H9 (cell line): Measurements from ENCODE around the gene PARP12. TPM values are rescaled to one million over a fixed set of nuclear protein-coding genes. Genes with fewer than 3 reads are reported as not detected.
A peak's percentile ranks its signal among the peaks of the same experiment; 100 is the strongest.

Experiments
- DNase-seq: peaks from one replicate; pipeline ENCODE4 v3.0.0-alpha.2; 2017
- H2AFZ ChIP-seq: one replicate; pipeline ENCODE4 v1.6.1; 2013; ENCODE audit warnings: mild to moderate bottlenecking, low read length, control low read depth, moderate library complexity
- H2AK5ac ChIP-seq: 2 replicates; pipeline ENCODE4 v1.6.1; 2013; ENCODE audit warnings: low read length, control low read depth, mixed read lengths; ENCODE audit not compliant: insufficient read length
- H2BK120ac ChIP-seq: one replicate; pipeline ENCODE4 v1.6.1; 2013; ENCODE audit warnings: low read depth, mild to moderate bottlenecking, low read length, control low read depth, inconsistent platforms; ENCODE audit not compliant: poor library complexity, severe bottlenecking
- H2BK12ac ChIP-seq: 2 replicates; pipeline ENCODE4 v1.6.1; 2013; ENCODE audit warnings: low read length, control low read depth, mixed read lengths, low read depth; ENCODE audit not compliant: insufficient read length
- H2BK15ac ChIP-seq: 2 replicates; pipeline ENCODE4 v1.6.1; 2013; ENCODE audit warnings: low read depth, low read length, control low read depth
- H2BK20ac ChIP-seq: one replicate; pipeline ENCODE4 v1.6.1; 2013; ENCODE audit warnings: low read depth, mild to moderate bottlenecking, low read length, control low read depth, inconsistent platforms; ENCODE audit not compliant: poor library complexity, severe bottlenecking
- H2BK5ac ChIP-seq: 2 replicates; pipeline ENCODE4 v1.6.1; 2013; ENCODE audit warnings: low read length, control low read depth, mixed read lengths; ENCODE audit not compliant: insufficient read length
- H3K14ac ChIP-seq: 2 replicates; pipeline ENCODE4 v1.6.1; 2013; ENCODE audit warnings: low read length, control low read depth; ENCODE audit not compliant: insufficient read depth
- H3K18ac ChIP-seq: 2 replicates; pipeline ENCODE4 v1.6.1; 2013; ENCODE audit warnings: low read depth, mild to moderate bottlenecking, mixed read lengths, low read length, control low read depth; ENCODE audit not compliant: insufficient read length
- H3K23ac ChIP-seq: 2 replicates; pipeline ENCODE4 v1.6.1; 2013; ENCODE audit warnings: low read length, control low read depth, mixed read lengths, low read depth; ENCODE audit not compliant: insufficient read length
- H3K23me2 ChIP-seq: 2 replicates; pipeline ENCODE4 v1.6.1; 2013; ENCODE audit warnings: low read depth, mild to moderate bottlenecking, mixed read lengths, low read length, control low read depth; ENCODE audit not compliant: insufficient read length, poor library complexity, severe bottlenecking
- H3K27ac ChIP-seq: 2 replicates; pipeline ENCODE4 v1.5.1; 2013; ENCODE audit warnings: low read length, control low read depth, mixed read lengths, low read depth; ENCODE audit not compliant: insufficient read length
- H3K27me3 ChIP-seq: 2 replicates; pipeline ENCODE4 v1.6.1; 2013; ENCODE audit warnings: low read length, control low read depth, inconsistent platforms; ENCODE audit not compliant: insufficient read depth
- H3K4ac ChIP-seq: 2 replicates; pipeline ENCODE4 v1.6.1; 2013; ENCODE audit warnings: low read depth, mild to moderate bottlenecking, control low read depth, inconsistent platforms, low read length, moderate library complexity
- H3K4me1 ChIP-seq: 2 replicates; pipeline ENCODE4 v1.6.1; 2013; ENCODE audit warnings: low read length, control low read depth, inconsistent platforms; ENCODE audit not compliant: insufficient read depth
- H3K4me2 ChIP-seq: 2 replicates; pipeline ENCODE4 v1.6.1; 2013; ENCODE audit warnings: low read length, control low read depth, mixed read lengths; ENCODE audit not compliant: insufficient read length, insufficient read depth
- H3K56ac ChIP-seq: 2 replicates; pipeline ENCODE4 v1.6.1; 2013; ENCODE audit warnings: low read depth, mild to moderate bottlenecking, mixed read lengths, low read length, control low read depth; ENCODE audit not compliant: insufficient read length
- H3K79me1 ChIP-seq: 2 replicates; pipeline ENCODE4 v1.6.1; 2013; ENCODE audit warnings: low read depth, mild to moderate bottlenecking, moderate library complexity, low read length, control low read depth, inconsistent platforms; ENCODE audit not compliant: insufficient read depth, poor library complexity, severe bottlenecking
- H3K79me2 ChIP-seq: 2 replicates; pipeline ENCODE4 v1.6.1; 2013; ENCODE audit warnings: low read length, control low read depth, inconsistent platforms; ENCODE audit not compliant: insufficient read depth
- H3K9ac ChIP-seq: 2 replicates; pipeline ENCODE4 v1.6.1; 2013; ENCODE audit warnings: low read length, control low read depth, mixed read lengths; ENCODE audit not compliant: insufficient read length; ENCODE audit errors: extremely low read depth
- H3K9me3 ChIP-seq: one replicate; pipeline ENCODE4 v1.6.1; 2013; ENCODE audit warnings: low read depth, low read length, inconsistent platforms; ENCODE audit not compliant: control insufficient read depth
- H3T11ph ChIP-seq: one replicate; pipeline ENCODE4 v1.6.1; 2013; ENCODE audit warnings: mild to moderate bottlenecking, low read length, control low read depth, inconsistent platforms
- H4K20me1 ChIP-seq: one replicate; pipeline ENCODE4 v1.6.1; 2013; ENCODE audit not compliant: control insufficient read depth, insufficient read length, insufficient read depth
- H4K5ac ChIP-seq: 2 replicates; pipeline ENCODE4 v1.6.1; 2013; ENCODE audit warnings: low read depth, mild to moderate bottlenecking, mixed read lengths, low read length, control low read depth; ENCODE audit not compliant: insufficient read length
- H4K8ac ChIP-seq: replicated peaks from 2 replicates; pipeline ENCODE4 v1.6.1; 2013; ENCODE audit warnings: low read length, control low read depth, mixed read lengths, low read depth; ENCODE audit not compliant: insufficient read length
- H4K91ac ChIP-seq: 2 replicates; pipeline ENCODE4 v1.6.1; 2013; ENCODE audit warnings: low read depth, mild to moderate bottlenecking, moderate library complexity, mixed read lengths, low read length, control low read depth; ENCODE audit not compliant: insufficient read length
- H3K27ac Mint-ChIP-seq, 3 experiments: 2 replicates in 2 of 3; 3 replicates in 1 of 3; pipeline ENCODE4 v1.8.0; 2020 to 2021; ENCODE audit warnings: mixed read lengths in 3 of 3, mild to moderate bottlenecking in 1 of 3, moderate library complexity in 1 of 3
- H3K27me3 Mint-ChIP-seq: 2 replicates; pipeline ENCODE4 v1.8.0; 2021; ENCODE audit warnings: low read depth, mild to moderate bottlenecking, moderate library complexity, mixed read lengths
- H3K36me3 Mint-ChIP-seq, 3 experiments: 2 replicates in 2 of 3; 3 replicates in 1 of 3; pipeline ENCODE4 v1.8.0; 2020 to 2021; ENCODE audit warnings: low read depth in 3 of 3, mixed read lengths in 3 of 3; ENCODE audit not compliant: insufficient read depth in 1 of 3
- H3K4me1 Mint-ChIP-seq, 2 experiments: 2 replicates each; pipeline ENCODE4 v1.8.0; 2020; ENCODE audit warnings: mixed read lengths in 2 of 2
- H3K4me3 Mint-ChIP-seq, 2 experiments: 2 replicates in 1 of 2; 3 replicates in 1 of 2; pipeline ENCODE4 v1.8.0; 2020 to 2021; ENCODE audit warnings: mild to moderate bottlenecking in 2 of 2, mixed read lengths in 2 of 2, moderate library complexity in 1 of 2
- H3K9me3 Mint-ChIP-seq, 2 experiments: 2 replicates in 1 of 2; 3 replicates in 1 of 2; pipeline ENCODE4 v1.8.0; 2020; ENCODE audit warnings: mild to moderate bottlenecking in 2 of 2, mixed read lengths in 2 of 2, moderate library complexity in 1 of 2
- WGBS: extraction: QIAGEN DNeasy Blood & Tissue Kit; methylation state at CpG from one replicate; pipeline ENCODE4 v1.1.7; 2013; ENCODE audit warnings: missing lambda C conversion rate, low lambda C conversion rate, mixed read lengths; ENCODE audit not compliant: insufficient read length; ENCODE audit errors: extremely low coverage; 5-methylcytosine and 5-hydroxymethylcytosine counted together
- total RNA-seq: library from RNA; stranded (reverse); gene quantifications from 2 replicates; pipeline ENCODE4 v1.2.1, GENCODE V29; 2021
- TF ChIP-seq, protein P1 (sequence below): fragments of 200-600 bp; sonication (generic); conservative IDR thresholded peaks from 3 replicates; pipeline ENCODE4 v1.8.0; 2021; ENCODE audit warnings: antibody characterized with exemption, mild to moderate bottlenecking

PARP12 gene
- total RNA-seq, 1 experiment from 2014 or later, result 11.8 TPM

DNA sequence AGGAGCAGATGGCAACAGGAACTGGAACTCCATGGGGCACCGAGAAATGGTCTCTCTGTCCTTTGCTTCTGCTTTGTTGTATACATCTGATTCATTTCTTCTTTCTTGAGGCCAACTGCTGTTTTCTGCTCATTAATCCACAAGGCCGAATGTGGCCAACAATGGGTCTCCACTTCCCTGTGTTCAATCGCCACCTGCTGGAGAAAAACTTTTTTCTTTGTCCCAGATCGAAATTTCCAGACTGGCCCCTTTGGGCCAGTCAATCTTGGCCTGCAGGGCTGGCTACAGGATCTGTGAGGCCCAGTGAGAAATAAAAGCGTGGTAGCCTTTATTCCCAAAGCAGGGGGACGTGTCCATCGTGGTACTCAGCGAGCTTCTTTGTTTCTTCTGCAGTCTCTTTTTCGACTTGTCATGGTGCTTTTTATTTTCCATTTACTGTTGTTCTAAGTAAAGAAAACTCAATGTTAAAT is 58.8 kb downstream of the PARP12 start:
- Histone ChIP-seq H4K5ac (no peak overlapping the region), H2BK5ac (no peak overlapping the region), H3K4ac (no peak overlapping the region), H4K91ac (no peak overlapping the region), H3K27me3 (no peaks in the 10 kb centered on the region), H2AK5ac (no peak overlapping the region), H2BK120ac (no peak overlapping the region), H3K79me1 (no peaks in the 10 kb centered on the region), H2BK12ac (no peak overlapping the region), H3K9ac (no peak overlapping the region), H2BK15ac (no peak overlapping the region), H3K18ac (no peak overlapping the region), H4K8ac (no peak overlapping the region), H3T11ph (no peak overlapping the region), H3K27ac (no peak overlapping the region), H3K4me2 (no peak overlapping the region), H3K14ac (no peak overlapping the region), H4K20me1 (no peaks in the 10 kb centered on the region), H3K9me3 (no peaks in the 10 kb centered on the region), H3K4me1 (no peaks in the 10 kb centered on the region), H2AFZ (no peak overlapping the region), H3K79me2 (no peaks in the 10 kb centered on the region), H3K23ac (no peak overlapping the region), H3K23me2 (no peaks in the 10 kb centered on the region), H3K56ac (no peak overlapping the region), H2BK20ac (no peak overlapping the region)
- TF ChIP-seq, protein P1, sequence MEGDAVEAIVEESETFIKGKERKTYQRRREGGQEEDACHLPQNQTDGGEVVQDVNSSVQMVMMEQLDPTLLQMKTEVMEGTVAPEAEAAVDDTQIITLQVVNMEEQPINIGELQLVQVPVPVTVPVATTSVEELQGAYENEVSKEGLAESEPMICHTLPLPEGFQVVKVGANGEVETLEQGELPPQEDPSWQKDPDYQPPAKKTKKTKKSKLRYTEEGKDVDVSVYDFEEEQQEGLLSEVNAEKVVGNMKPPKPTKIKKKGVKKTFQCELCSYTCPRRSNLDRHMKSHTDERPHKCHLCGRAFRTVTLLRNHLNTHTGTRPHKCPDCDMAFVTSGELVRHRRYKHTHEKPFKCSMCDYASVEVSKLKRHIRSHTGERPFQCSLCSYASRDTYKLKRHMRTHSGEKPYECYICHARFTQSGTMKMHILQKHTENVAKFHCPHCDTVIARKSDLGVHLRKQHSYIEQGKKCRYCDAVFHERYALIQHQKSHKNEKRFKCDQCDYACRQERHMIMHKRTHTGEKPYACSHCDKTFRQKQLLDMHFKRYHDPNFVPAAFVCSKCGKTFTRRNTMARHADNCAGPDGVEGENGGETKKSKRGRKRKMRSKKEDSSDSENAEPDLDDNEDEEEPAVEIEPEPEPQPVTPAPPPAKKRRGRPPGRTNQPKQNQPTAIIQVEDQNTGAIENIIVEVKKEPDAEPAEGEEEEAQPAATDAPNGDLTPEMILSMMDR, result peak; percentile 79
- Mint-ChIP-seq H3K36me3 (no peaks in the 10 kb centered on the region), H3K4me1 (peaks cover 8 to 16% of the 10 kb centered on the region in 2 experiments), H3K9me3 (no peaks in the 10 kb centered on the region), H3K27me3 (no peaks in the 10 kb centered on the region; the same call in 1 of the 2 replicates), H3K4me3 (no peak overlapping the region; a peak in 1 of 5 replicates), H3K27ac (no peak overlapping the region)
- no CpG with 5 or more reads among the region's 9 CpGs for WGBS
- peak; percentile 62 for DNase-seq
